Measurements from ENCODE around the gene TSSK3. TPM values are rescaled to one million over a fixed set of nuclear protein-coding genes. Genes with fewer than 3 reads are reported as not detected.

The TSSK3 gene
- total RNA-seq, 1 experiment from 2014 or later, result 1.6 TPM

DNA sequence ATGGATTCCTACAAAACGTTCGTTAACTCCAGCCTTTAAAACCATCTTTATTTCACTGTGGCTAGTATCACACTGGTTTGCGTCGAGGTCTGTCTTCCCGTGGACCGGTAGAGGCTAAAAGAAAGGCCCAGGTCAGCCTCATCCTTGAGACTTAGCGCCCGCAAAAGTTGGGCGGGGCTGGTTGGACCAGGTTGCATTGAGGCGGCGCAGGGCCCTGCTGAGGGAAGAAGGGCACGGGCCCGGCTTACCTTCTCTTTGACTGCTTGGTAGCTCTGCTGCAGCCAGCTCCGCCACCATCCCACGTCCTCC, 31.4 kb downstream of the TSSK3 start:
- BruUV-seq (replicated peaks), result TSS peak; percentile 72
- Histone ChIP-seq H3K9ac (ENCODE audit: low read length) (peak overlapping the region; percentile 89), H4K20me1 (ENCODE audit: insufficient read depth) (no peaks in the 10 kb centered on the region), H3K9me2 (ENCODE audit: insufficient read depth) (no peaks in the 10 kb centered on the region), H3K4me3 (replicated peaks in 1 of 2; ENCODE audit: low read depth in 1 of 2, low read length in 2 of 2) (peak overlapping the region; percentile 89 to 95), H3K4me1 (ENCODE audit: control insufficient read depth in 1 of 2, insufficient read depth in 2 of 2, low read length in 2 of 2) (peaks cover 6 to 14% of the 10 kb centered on the region in 2 experiments), H3K27ac (ENCODE audit: low read depth, low read length) (peak overlapping the region; percentile 69), H3K27me3 (ENCODE audit: insufficient read depth, low read length) (no peaks in the 10 kb centered on the region), H2AFZ (ENCODE audit: low read depth, low read length, poor library complexity, severe bottlenecking) (no peak overlapping the region), H3K36me3 (ENCODE audit: control insufficient read depth in 1 of 2, insufficient read depth in 2 of 2, low read length in 2 of 2) (peaks cover 0 to 2% of the 10 kb centered on the region in 2 experiments; a peak in 1 of 4 replicates), H3K4me2 (ENCODE audit: low read length) (peak overlapping the region; percentile 83), H3K9me3 (ENCODE audit: control insufficient read depth in 1 of 2, insufficient read depth in 1 of 2, low read depth in 1 of 2, low read length in 2 of 2) (no peaks in the 10 kb centered on the region), H3K79me2 (ENCODE audit: insufficient read depth, low read length) (peaks cover 10% of the 10 kb centered on the region)
- CTCF ChIA-PET, result interaction anchor here (1.0 to 1.7 kb wide), 4 partner anchors 43 to 389 kb away, joined by 3 to 6 read pairs (median 4); no protein-coding TSS in a partner anchor
- ATAC-seq, result peak; percentile 53
- POLR2A ChIA-PET, result interaction anchor here (1.2 to 1.9 kb wide), 6 partner anchors 9 to 154 kb away, joined by 4 to 5 read pairs (median 5); partner anchors contain the start of gene MARCKSL1
- intact Hi-C loops (cut with micrococcal nuclease), result no loop called here
- TF ChIP-seq EZH2 (IDR thresholded peaks at IDR 0.05), result no peak
- RAD21 ChIA-PET (ENCODE audit: low non-redundant PET in 1 of 2, low total read pairs in 2 of 2, uncharacterized antibody in 2 of 2, unreplicated experiment in 2 of 2), result no interaction called here
- DNase-seq (ENCODE audit: low read depth, low spot score), result no peak

DNA sequence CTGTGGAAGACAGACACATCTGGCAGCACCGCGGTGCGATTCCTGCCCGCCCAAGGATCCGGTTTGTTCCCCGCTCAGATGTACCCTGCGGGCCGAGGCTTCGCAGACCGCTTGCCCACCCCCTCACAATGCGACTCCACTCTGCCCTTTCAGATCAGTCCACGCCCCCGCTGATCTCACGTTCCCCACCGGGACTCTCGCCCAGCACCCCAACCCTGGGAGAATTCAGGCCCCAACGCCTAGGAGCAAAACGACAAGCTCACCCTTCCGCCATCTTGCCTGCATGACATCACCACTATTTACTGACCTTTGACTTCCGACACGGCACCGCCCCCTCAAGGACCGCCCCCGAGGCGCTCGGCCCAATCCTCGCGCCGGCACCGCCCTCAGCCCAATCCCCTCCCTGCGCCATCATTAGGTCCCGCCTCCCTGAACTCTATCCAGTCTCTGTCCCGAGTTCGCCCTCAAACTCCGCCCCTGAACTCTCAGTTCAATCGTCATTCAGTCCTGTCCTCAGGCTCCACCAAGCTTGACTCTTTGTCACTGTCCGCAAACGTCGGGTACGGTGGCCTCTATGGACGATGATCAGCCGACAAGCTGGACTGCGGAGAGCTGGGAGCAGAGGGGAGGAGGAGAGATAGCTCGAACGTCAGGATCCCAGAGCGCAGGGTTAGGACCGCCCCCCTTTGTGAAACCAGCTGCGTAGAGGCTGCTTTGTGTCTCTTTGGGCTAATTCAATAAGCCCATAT, 32.0 kb downstream of the TSSK3 start, which contains the start of gene BSDC1:
TSS of gene BSDC1 (minus strand) at position 301 of the 749 bp plus-strand sequence. CDS start at position 274, 27 bp downstream.
- POLR2A ChIA-PET, result interaction anchor here (1.2 to 1.9 kb wide), 6 partner anchors 9 to 155 kb away, joined by 4 to 5 read pairs (median 5); partner anchors contain the start of gene MARCKSL1
- H3K27me3 ChIP-seq (ENCODE audit: insufficient read depth, low read length), result no peaks in the 10 kb centered on the region
- TF ChIP-seq SIN3A (IDR thresholded peaks at IDR 0.05; ENCODE audit: low read depth) (peak; percentile 96), ATF3 (IDR thresholded peaks at IDR 0.05) (no peak; the same call in 1 of the 2 replicates), MAX (IDR thresholded peaks at IDR 0.05) (peak; percentile 87; the same call in 1 of the 2 replicates), TCF7L2 (IDR thresholded peaks at IDR 0.05; ENCODE audit: borderline replicate concordance, extremely low read depth, insufficient read depth, insufficient read length) (peak; percentile 62), EGR1 (IDR thresholded peaks at IDR 0.05; ENCODE audit: low read depth) (peak; percentile 85), POLR2A (IDR thresholded peaks at IDR 0.05; ENCODE audit: borderline replicate concordance, extremely low read depth, insufficient read depth, insufficient read length) (peak; percentile 82), SP1 (IDR thresholded peaks at IDR 0.05; ENCODE audit: low read depth) (peak; percentile 96), SRF (IDR thresholded peaks at IDR 0.05; ENCODE audit: low read depth) (no peak; the same call in none of the 2 replicates), CBX3 (IDR thresholded peaks at IDR 0.05; ENCODE audit: low read depth) (peak; percentile 100), REST (IDR thresholded peaks at IDR 0.05; ENCODE audit: low read depth) (no peak), ZNF274 (IDR thresholded peaks at IDR 0.05; ENCODE audit: low read depth, low read length) (no peak), EZH2 (IDR thresholded peaks at IDR 0.05) (no peak)

More for the DNA sequence above, 32.0 kb downstream of the TSSK3 start, which contains the start of gene BSDC1:
- intact Hi-C loops (cut with micrococcal nuclease), result no loop called here
- Histone ChIP-seq H3K9ac (ENCODE audit: low read length) (peak within 1 kb of the TSS; percentile 89), H2AFZ (ENCODE audit: low read depth, low read length, poor library complexity, severe bottlenecking) (peak within 1 kb of the TSS; percentile 64), H3K9me2 (ENCODE audit: insufficient read depth) (no peaks in the 10 kb centered on the region), H3K79me2 (ENCODE audit: insufficient read depth, low read length) (peaks cover 10% of the 10 kb centered on the region), H3K4me1 (ENCODE audit: control insufficient read depth in 1 of 2, insufficient read depth in 2 of 2, low read length in 2 of 2) (peaks cover 6 to 14% of the 10 kb centered on the region in 2 experiments), H3K27ac (ENCODE audit: low read depth, low read length) (peak within 1 kb of the TSS; percentile 69), H3K36me3 (ENCODE audit: control insufficient read depth in 1 of 2, insufficient read depth in 2 of 2, low read length in 2 of 2) (peaks cover 0 to 2% of the 10 kb centered on the region in 2 experiments; a peak in 1 of 4 replicates), H3K4me3 (replicated peaks in 1 of 2; ENCODE audit: low read depth in 1 of 2, low read length in 2 of 2) (peak within 1 kb of the TSS; percentile 89 to 95), H3K4me2 (ENCODE audit: low read length) (peak within 1 kb of the TSS; percentile 83), H3K9me3 (ENCODE audit: control insufficient read depth in 1 of 2, insufficient read depth in 1 of 2, low read depth in 1 of 2, low read length in 2 of 2) (no peaks in the 10 kb centered on the region), H4K20me1 (ENCODE audit: insufficient read depth) (no peaks in the 10 kb centered on the region)
- peak; percentile 96 for ATAC-seq
- BruUV-seq (replicated peaks), result no TSS peak
- peak; percentile 99 for DNase-seq (ENCODE audit: low read depth, low spot score)
- ChIA-PET CTCF (interaction anchor here (1.0 to 1.7 kb wide), 4 partner anchors 43 to 390 kb away, joined by 3 to 6 read pairs (median 4); no protein-coding TSS in a partner anchor), RAD21 (ENCODE audit: low non-redundant PET in 1 of 2, low total read pairs in 2 of 2, uncharacterized antibody in 2 of 2, unreplicated experiment in 2 of 2) (interaction anchor here in 1 of 2 experiments (0.7 kb wide), 1 partner anchor 178 kb away, joined by 3 read pairs; no protein-coding TSS in a partner anchor)

Measured in HCT116 (cell line).